Liver (tissue), 9 donors: Measurements from ENCODE around the gene CHTF18. TPM values are rescaled to one million over a fixed set of nuclear protein-coding genes. Genes with fewer than 3 reads are reported as not detected.
"Not testable (repeated sequence)": the region's sequence is repeated elsewhere in the genome, so short reads cannot be mapped to it uniquely, and the experiment has no call there.

Experiments
- DNase-seq: peaks from one replicate; pipeline ENCODE4 v3.0.0-alpha.2; 2017; ENCODE audit warnings: low spot score
- H3K27ac ChIP-seq, 2 donors: one replicate each; pipeline ENCODE4 v1.7.0; 2013; ENCODE audit warnings: inconsistent platforms in 2 of 2, low read length in 2 of 2, control low read depth in 1 of 2, low read depth in 1 of 2, mild to moderate bottlenecking in 1 of 2
- H3K27me3 ChIP-seq, 4 donors: one replicate each; pipeline versions ENCODE4 v1.6.1 to v1.7.0; 2013; ENCODE audit warnings: low read length in 3 of 4, inconsistent platforms in 1 of 4, mild to moderate bottlenecking in 1 of 4, moderate library complexity in 1 of 4; ENCODE audit not compliant: control insufficient read depth in 4 of 4, insufficient read depth in 4 of 4
- H3K36me3 ChIP-seq, 4 donors: one replicate each; pipeline versions ENCODE4 v1.6.1 to v1.7.0; 2013; ENCODE audit warnings: low read length in 3 of 4, mild to moderate bottlenecking in 3 of 4, low read depth in 1 of 4, moderate library complexity in 1 of 4; ENCODE audit not compliant: control insufficient read depth in 4 of 4, insufficient read depth in 3 of 4
- H3K4me1 ChIP-seq, 4 donors: one replicate each; pipeline versions ENCODE4 v1.6.1 to v1.7.0; 2013; ENCODE audit warnings: low read length in 3 of 4, mild to moderate bottlenecking in 3 of 4, moderate library complexity in 1 of 4; ENCODE audit not compliant: control insufficient read depth in 4 of 4, insufficient read depth in 4 of 4
- H3K4me3 ChIP-seq, 3 donors: one replicate each; pipeline versions ENCODE4 v1.6.1 to v1.7.0; 2013; ENCODE audit warnings: low read length in 3 of 3, control low read depth in 1 of 3, low read depth in 1 of 3, mild to moderate bottlenecking in 1 of 3
- H3K9ac ChIP-seq, 2 donors: one replicate each; pipeline ENCODE4 v1.7.0; 2013; ENCODE audit warnings: low read length in 2 of 2, mild to moderate bottlenecking in 2 of 2, moderate library complexity in 2 of 2, control low read depth in 1 of 2, low read depth in 1 of 2
- H3K9me3 ChIP-seq, 4 donors: one replicate each; pipeline versions ENCODE4 v1.6.1 to v1.7.0; 2013; ENCODE audit warnings: low read length in 3 of 4; ENCODE audit not compliant: control insufficient read depth in 4 of 4
- EGR1 ChIP-seq, 2 donors: IDR thresholded peaks; 2 replicates each; pipeline ENCODE4 v1.6.1; 2016 to 2018; ENCODE audit warnings: antibody characterized with exemption in 2 of 2, low read depth in 2 of 2
- FOXA1 ChIP-seq: IDR thresholded peaks from 2 replicates; pipeline ENCODE4 v1.6.1; 2016; ENCODE audit warnings: antibody characterized with exemption
- HNF4A ChIP-seq, 2 donors: conservative IDR thresholded peaks; 2 replicates each; pipeline ENCODE4 v1.6.1; 2016; ENCODE audit warnings: antibody characterized with exemption in 2 of 2, mild to moderate bottlenecking in 2 of 2
- HNF4G ChIP-seq: IDR thresholded peaks from 2 replicates; pipeline ENCODE4 v1.6.1; 2016; ENCODE audit warnings: antibody characterized with exemption
- JUND ChIP-seq, 2 donors: IDR thresholded peaks; 2 replicates each; pipeline ENCODE4 v1.6.1; 2016; ENCODE audit warnings: antibody characterized with exemption in 2 of 2
- NR2F2 ChIP-seq: IDR thresholded peaks from 2 replicates; pipeline ENCODE4 v1.6.1; 2016; ENCODE audit warnings: antibody characterized with exemption
- RAD21 ChIP-seq, 2 donors: IDR thresholded peaks; 2 replicates each; pipeline ENCODE4 v1.6.1; 2016; ENCODE audit warnings: antibody characterized with exemption in 2 of 2, mild to moderate bottlenecking in 2 of 2
- RXRA ChIP-seq, 2 donors: IDR thresholded peaks; 2 replicates each; pipeline ENCODE4 v1.6.1; 2017 to 2018; ENCODE audit warnings: antibody characterized with exemption in 2 of 2, mild to moderate bottlenecking in 1 of 2
- SP1 ChIP-seq: IDR thresholded peaks from 2 replicates; pipeline ENCODE4 v1.6.1; 2018; ENCODE audit warnings: antibody characterized with exemption, mild to moderate bottlenecking
- TAF1 ChIP-seq: conservative IDR thresholded peaks from 2 replicates; pipeline ENCODE4 v1.6.1; 2016; ENCODE audit warnings: antibody characterized with exemption, mild to moderate bottlenecking
- YY1 ChIP-seq: IDR thresholded peaks from 2 replicates; pipeline ENCODE4 v1.6.1; 2016; ENCODE audit warnings: antibody characterized with exemption, mild to moderate bottlenecking
- WGBS: extraction: QIAGEN DNeasy Blood & Tissue Kit; methylation state at CpG from one replicate; pipeline ENCODE4 v1.1.7; 2013; 5-methylcytosine and 5-hydroxymethylcytosine counted together
- polyA plus RNA-seq, 2 donors: library from polyadenylated mRNA; stranded (reverse) in 1 of 2; unstranded in 1 of 2; fragments of 200-250 nt in 1 of 2; fragments of >200 nt in 1 of 2; fragmentation: Nextera tagmentation in 1 of 2; extraction: Ambion mirVana in 1 of 2; gene quantifications; one replicate each; pipeline versions ENCODE4 v1.2.1 to v1.2.3, GENCODE V29; 2013 to 2015
- total RNA-seq, 2 donors: library from RNA; depleted of rRNA; stranded (reverse); fragments of >200 nt; gene quantifications; one replicate each; pipeline ENCODE4 v1.2.3, GENCODE V29; 2014
- TF ChIP-seq, protein P1 (sequence below): IDR thresholded peaks from 2 replicates; pipeline ENCODE4 v1.6.1; 2016; ENCODE audit warnings: antibody characterized with exemption, mild to moderate bottlenecking
- TF ChIP-seq, protein P2 (sequence below): IDR thresholded peaks from 2 replicates; pipeline ENCODE4 v1.6.1; 2016; ENCODE audit warnings: antibody characterized with exemption
- TF ChIP-seq, protein P3 (sequence below): fragments of 150-350 bp; IDR thresholded peaks from 2 replicates; pipeline ENCODE4 v1.5.1; 2017; ENCODE audit warnings: improper control_type of control experiment, low read depth, low read length; ENCODE audit not compliant: missing input control
- TF ChIP-seq, protein P4 (sequence below): IDR thresholded peaks from 2 replicates; pipeline ENCODE4 v1.6.1; 2016; ENCODE audit warnings: antibody characterized with exemption
- donor health status: healthy.
- donor health status: healthy.
- donor health status: healthy.
- donor health status: healthy.
- donor health status: healthy.

The CHTF18 gene
- total and polyA plus RNA-seq, 4 donors, result 1.7 to 15.6 (median 3.9) TPM

DNA sequence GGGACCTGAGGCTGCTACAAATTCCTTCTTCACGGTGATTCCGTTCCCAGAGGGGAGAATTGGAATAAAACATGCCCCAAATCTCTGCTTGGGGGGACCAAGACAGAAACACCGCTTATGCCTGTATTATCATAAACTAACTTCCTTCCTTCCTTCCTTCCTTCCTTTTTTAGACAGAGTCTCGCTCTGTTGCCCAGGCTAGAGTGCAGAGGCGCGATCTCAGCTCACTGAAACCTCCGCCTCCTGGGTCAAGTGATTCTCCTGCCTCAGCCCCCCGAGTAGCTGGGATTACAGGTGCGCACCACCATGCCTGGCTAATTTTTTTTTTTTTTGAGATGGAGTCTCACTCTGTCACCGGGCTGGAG is 31.6 kb downstream of the CHTF18 start:
- H3K27ac ChIP-seq, H3K9me3 ChIP-seq, DNase-seq, H3K4me1 ChIP-seq, H3K4me3 ChIP-seq, H3K9ac ChIP-seq, H3K27me3 ChIP-seq, H3K36me3 ChIP-seq: not testable (repeated sequence)
- 68% methylated on average over 10 of the region's 10 CpGs for WGBS

DNA sequence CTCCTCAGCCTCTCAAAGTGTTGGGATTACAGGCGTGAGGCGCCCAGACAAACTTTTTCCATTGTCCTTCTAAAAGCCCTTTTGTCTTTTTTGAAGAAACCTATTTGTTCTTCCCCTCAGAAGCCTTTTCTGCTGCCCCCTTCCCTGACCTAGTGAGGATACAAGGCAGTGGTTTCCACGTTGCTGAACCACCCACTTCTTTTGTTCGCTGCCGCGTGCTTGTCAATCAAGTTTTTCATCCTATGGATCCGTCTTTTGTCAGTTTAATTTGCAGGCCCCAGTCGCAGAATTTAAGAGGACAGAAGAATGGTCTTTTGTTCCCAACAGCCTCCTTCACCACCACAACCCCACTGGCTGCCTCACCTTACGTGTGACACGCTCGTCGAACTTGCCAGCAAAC is 32.3 kb downstream of the CHTF18 start:
- Histone ChIP-seq H3K27me3 (peaks cover 0 to 5% (median 2%) of the 10 kb centered on the region in 4 donors), H3K4me1 (no peaks in the 10 kb centered on the region), H3K36me3 (no peaks in the 10 kb centered on the region), H3K27ac (no peak overlapping the region), H3K4me3 (no peak overlapping the region), H3K9ac (no peak overlapping the region), H3K9me3 (no peaks in the 10 kb centered on the region)
- TF ChIP-seq YY1 (no peak), HNF4A (conservative IDR thresholded peaks at IDR 0.05) (no peak), NR2F2 (no peak), EGR1 (IDR thresholded peaks at IDR 0.05; ENCODE audit: low read depth in 2 of 2) (no peak), SP1 (no peak), RXRA (IDR thresholded peaks at IDR 0.05) (no peak), JUND (IDR thresholded peaks at IDR 0.05) (no peak), RAD21 (IDR thresholded peaks at IDR 0.05) (no peak), HNF4G (no peak), FOXA1 (no peak), TAF1 (no peak)
- TF ChIP-seq, protein P1, sequence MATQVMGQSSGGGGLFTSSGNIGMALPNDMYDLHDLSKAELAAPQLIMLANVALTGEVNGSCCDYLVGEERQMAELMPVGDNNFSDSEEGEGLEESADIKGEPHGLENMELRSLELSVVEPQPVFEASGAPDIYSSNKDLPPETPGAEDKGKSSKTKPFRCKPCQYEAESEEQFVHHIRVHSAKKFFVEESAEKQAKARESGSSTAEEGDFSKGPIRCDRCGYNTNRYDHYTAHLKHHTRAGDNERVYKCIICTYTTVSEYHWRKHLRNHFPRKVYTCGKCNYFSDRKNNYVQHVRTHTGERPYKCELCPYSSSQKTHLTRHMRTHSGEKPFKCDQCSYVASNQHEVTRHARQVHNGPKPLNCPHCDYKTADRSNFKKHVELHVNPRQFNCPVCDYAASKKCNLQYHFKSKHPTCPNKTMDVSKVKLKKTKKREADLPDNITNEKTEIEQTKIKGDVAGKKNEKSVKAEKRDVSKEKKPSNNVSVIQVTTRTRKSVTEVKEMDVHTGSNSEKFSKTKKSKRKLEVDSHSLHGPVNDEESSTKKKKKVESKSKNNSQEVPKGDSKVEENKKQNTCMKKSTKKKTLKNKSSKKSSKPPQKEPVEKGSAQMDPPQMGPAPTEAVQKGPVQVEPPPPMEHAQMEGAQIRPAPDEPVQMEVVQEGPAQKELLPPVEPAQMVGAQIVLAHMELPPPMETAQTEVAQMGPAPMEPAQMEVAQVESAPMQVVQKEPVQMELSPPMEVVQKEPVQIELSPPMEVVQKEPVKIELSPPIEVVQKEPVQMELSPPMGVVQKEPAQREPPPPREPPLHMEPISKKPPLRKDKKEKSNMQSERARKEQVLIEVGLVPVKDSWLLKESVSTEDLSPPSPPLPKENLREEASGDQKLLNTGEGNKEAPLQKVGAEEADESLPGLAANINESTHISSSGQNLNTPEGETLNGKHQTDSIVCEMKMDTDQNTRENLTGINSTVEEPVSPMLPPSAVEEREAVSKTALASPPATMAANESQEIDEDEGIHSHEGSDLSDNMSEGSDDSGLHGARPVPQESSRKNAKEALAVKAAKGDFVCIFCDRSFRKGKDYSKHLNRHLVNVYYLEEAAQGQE, result no peak
- TF ChIP-seq, protein P2, sequence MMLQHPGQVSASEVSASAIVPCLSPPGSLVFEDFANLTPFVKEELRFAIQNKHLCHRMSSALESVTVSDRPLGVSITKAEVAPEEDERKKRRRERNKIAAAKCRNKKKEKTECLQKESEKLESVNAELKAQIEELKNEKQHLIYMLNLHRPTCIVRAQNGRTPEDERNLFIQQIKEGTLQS, result no peak
- TF ChIP-seq, protein P3, sequence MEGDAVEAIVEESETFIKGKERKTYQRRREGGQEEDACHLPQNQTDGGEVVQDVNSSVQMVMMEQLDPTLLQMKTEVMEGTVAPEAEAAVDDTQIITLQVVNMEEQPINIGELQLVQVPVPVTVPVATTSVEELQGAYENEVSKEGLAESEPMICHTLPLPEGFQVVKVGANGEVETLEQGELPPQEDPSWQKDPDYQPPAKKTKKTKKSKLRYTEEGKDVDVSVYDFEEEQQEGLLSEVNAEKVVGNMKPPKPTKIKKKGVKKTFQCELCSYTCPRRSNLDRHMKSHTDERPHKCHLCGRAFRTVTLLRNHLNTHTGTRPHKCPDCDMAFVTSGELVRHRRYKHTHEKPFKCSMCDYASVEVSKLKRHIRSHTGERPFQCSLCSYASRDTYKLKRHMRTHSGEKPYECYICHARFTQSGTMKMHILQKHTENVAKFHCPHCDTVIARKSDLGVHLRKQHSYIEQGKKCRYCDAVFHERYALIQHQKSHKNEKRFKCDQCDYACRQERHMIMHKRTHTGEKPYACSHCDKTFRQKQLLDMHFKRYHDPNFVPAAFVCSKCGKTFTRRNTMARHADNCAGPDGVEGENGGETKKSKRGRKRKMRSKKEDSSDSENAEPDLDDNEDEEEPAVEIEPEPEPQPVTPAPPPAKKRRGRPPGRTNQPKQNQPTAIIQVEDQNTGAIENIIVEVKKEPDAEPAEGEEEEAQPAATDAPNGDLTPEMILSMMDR, result no peak
- TF ChIP-seq, protein P4, sequence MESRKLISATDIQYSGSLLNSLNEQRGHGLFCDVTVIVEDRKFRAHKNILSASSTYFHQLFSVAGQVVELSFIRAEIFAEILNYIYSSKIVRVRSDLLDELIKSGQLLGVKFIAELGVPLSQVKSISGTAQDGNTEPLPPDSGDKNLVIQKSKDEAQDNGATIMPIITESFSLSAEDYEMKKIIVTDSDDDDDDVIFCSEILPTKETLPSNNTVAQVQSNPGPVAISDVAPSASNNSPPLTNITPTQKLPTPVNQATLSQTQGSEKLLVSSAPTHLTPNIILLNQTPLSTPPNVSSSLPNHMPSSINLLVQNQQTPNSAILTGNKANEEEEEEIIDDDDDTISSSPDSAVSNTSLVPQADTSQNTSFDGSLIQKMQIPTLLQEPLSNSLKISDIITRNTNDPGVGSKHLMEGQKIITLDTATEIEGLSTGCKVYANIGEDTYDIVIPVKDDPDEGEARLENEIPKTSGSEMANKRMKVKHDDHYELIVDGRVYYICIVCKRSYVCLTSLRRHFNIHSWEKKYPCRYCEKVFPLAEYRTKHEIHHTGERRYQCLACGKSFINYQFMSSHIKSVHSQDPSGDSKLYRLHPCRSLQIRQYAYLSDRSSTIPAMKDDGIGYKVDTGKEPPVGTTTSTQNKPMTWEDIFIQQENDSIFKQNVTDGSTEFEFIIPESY, result no peak
- WGBS, result 79% methylated on average over 12 of the region's 12 CpGs
- no peak for DNase-seq
